22Rv1 (cell line): Measurements from ENCODE around the gene CDIP1.

Experiments used
- H3K27ac ChIP-seq: fragments of 450-650 bp; 2 replicates; pipeline ENCODE4 v1.5.1; 2017
- ZFX ChIP-seq: fragments of 450-650 bp; IDR thresholded peaks from 2 replicates; pipeline ENCODE4 v1.6.1; 2017; ENCODE audit warnings: antibody characterized with exemption, borderline replicate concordance
- TF ChIP-seq, protein P1 (sequence below): fragments of 450-650 bp; IDR thresholded peaks from 2 replicates; pipeline ENCODE4 v1.5.1; 2017; ENCODE audit warnings: mild to moderate bottlenecking

The CDIP1 gene

DNA sequence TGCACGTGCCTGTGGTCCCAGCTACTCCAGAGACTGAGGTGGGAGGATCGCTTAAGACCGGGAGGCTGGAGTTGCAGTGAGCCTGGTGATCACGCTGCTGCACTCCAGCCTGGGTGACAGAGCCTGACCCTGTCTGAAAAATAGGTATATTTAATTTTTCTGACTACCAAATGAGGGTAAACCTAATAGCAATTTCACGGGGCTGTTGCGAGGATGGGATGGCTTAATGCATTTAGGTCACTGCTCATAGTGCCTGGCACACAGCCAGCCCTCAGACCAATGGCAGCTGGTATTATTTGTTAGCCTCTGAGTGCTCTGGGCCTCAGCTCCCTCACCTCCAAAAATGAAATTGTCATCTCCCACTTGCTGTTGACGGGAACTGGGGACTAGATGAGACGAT lies 5.9 kb upstream of the CDIP1 start:
- no peak overlapping the region for H3K27ac ChIP-seq
- TF ChIP-seq, protein P1, sequence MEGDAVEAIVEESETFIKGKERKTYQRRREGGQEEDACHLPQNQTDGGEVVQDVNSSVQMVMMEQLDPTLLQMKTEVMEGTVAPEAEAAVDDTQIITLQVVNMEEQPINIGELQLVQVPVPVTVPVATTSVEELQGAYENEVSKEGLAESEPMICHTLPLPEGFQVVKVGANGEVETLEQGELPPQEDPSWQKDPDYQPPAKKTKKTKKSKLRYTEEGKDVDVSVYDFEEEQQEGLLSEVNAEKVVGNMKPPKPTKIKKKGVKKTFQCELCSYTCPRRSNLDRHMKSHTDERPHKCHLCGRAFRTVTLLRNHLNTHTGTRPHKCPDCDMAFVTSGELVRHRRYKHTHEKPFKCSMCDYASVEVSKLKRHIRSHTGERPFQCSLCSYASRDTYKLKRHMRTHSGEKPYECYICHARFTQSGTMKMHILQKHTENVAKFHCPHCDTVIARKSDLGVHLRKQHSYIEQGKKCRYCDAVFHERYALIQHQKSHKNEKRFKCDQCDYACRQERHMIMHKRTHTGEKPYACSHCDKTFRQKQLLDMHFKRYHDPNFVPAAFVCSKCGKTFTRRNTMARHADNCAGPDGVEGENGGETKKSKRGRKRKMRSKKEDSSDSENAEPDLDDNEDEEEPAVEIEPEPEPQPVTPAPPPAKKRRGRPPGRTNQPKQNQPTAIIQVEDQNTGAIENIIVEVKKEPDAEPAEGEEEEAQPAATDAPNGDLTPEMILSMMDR = no peak
- TF ChIP-seq ZFX = no peak

DNA sequence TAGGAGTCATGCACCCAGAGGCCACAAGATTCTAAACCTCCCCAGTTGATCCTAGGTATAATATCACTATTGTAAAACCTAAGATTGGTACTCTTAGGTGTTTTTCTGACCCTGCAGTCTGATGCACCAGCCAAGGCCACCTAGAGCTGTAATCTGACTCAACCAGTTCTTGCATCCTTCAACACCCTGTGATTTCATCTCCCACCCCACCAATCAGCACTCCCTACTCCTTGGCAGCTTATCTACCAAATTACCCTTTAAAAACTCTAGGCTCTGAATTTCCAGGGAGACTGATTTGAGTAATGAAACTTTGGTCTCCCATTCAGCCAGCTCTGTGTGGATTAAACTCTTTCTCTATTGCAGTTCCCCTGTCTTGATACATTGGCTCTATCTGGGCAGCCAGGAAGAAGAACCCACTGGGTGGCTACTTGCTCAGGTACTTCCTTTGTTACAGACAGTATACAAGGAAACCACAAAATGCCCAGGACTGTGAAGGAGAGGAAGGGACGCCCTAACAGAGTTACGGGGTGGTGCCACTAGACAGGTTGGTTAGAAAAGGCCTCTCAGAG lies 1.2 kb upstream of the CDIP1 start:
- TF ChIP-seq ZFX = no peak
- TF ChIP-seq, protein P1 = no peak
- H3K27ac ChIP-seq = no peak overlapping the region

GRCh38 chr16:4537376-4538343 lies 913 bp downstream of the CDIP1 start:
- no peak for TF ChIP-seq ZFX
- TF ChIP-seq, protein P1 = no peak
- H3K27ac ChIP-seq = peak overlapping the region; percentile 62

GRCh38 chr16:4536391-4537106 lies 2.0 kb downstream of the CDIP1 start:
- no peak overlapping the region for H3K27ac ChIP-seq
- TF ChIP-seq, protein P1 = no peak
- TF ChIP-seq ZFX = no peak

DNA sequence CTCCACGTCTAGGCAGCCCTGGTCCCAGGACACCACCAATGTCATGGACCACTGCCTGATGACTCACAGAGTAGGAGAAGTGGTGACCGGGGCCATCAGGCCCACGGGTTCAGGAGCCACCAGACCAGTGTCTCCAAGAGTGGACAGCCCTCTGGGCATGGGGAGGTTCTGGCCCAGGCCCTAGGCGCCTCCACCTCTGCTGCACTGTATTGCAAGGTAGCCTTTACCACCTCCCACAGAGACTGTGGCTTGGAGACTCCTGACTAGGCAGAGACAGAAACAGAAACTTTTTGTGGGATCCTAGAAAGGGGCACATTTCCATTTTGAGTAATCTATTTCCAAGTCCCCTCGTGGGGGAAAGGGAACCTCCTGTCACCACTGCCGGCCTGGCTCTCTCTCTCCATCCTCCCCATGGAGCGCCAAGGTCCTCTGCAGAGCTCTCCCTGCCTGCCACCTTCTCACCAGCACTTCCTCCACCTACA lies 2.9 kb downstream of the CDIP1 start:
- H3K27ac ChIP-seq = no peak overlapping the region
- TF ChIP-seq, protein P1 = no peak
- TF ChIP-seq ZFX = no peak

- TF ChIP-seq, protein P1 = no peak
- no peak for TF ChIP-seq ZFX
- no peak overlapping the region for H3K27ac ChIP-seq
These were observed 4.3 kb downstream of the CDIP1 start for GRCh38 chr16:4534151-4534790.
